H1 (cell line): ENCODE measurements around the gene TLNRD1. TPM values are rescaled to one million over a fixed set of nuclear protein-coding genes. Genes with fewer than 3 reads are reported as not detected.

Source experiments
- CTCF ChIA-PET: fragments of 300-600 bp; sonication (Branson Sonifier 250); formaldehyde crosslinking; loops from one replicate; lab custom pipeline; 2021; ENCODE audit not compliant: partially characterized antibody; lab: Charles Lee
- POLR2A ChIA-PET: fragments of 300-600 bp; sonication (Branson Sonifier 250); formaldehyde crosslinking; loops from one replicate; lab custom pipeline; 2021; ENCODE audit warnings: inconsistent platforms; ENCODE audit not compliant: partially characterized antibody; lab: Charles Lee
- DNase-seq, 2 experiments: peaks; one replicate each; pipeline versions ENCODE4 v3.0.0 to v3.0.0-alpha.2; 2010 to 2022; ENCODE audit warnings: low spot score in 2 of 2, low read depth in 1 of 2, mixed read lengths in 1 of 2
- FAIRE-seq: peaks from 2 replicates; lab custom pipeline; 2011; peaks lifted over from hg19 to GRCh38; lab: Jason Lieb, UNC
- H2AFZ ChIP-seq: 2 replicates; pipeline ENCODE4 v1.8.1; 2012; ENCODE audit warnings: low read length, inconsistent platforms
- H2AK5ac ChIP-seq: 2 replicates; pipeline ENCODE4 v1.6.1; 2013; ENCODE audit warnings: low read depth, low read length
- H2BK120ac ChIP-seq: replicated peaks from 2 replicates; pipeline ENCODE3; 2013; ENCODE audit warnings: low read depth, low read length, inconsistent platforms
- H2BK12ac ChIP-seq: 2 replicates; pipeline ENCODE4 v1.6.1; 2013; ENCODE audit warnings: low read depth, low read length
- H2BK15ac ChIP-seq: 2 replicates; pipeline ENCODE4 v1.6.1; 2013; ENCODE audit warnings: low read length
- H2BK20ac ChIP-seq: 2 replicates; pipeline ENCODE4 v1.6.1; 2013; ENCODE audit warnings: low read length
- H2BK5ac ChIP-seq: 2 replicates; pipeline ENCODE4 v1.6.1; 2013; ENCODE audit warnings: low read depth, low read length
- H3K14ac ChIP-seq: 2 replicates; pipeline ENCODE4 v1.6.1; 2013; ENCODE audit warnings: inconsistent platforms; ENCODE audit not compliant: insufficient read length
- H3K18ac ChIP-seq: 2 replicates; pipeline ENCODE4 v1.6.1; 2013; ENCODE audit warnings: low read length; ENCODE audit errors: extremely low read depth
- H3K23ac ChIP-seq: 2 replicates; pipeline ENCODE4 v1.6.1; 2013; ENCODE audit warnings: inconsistent platforms; ENCODE audit not compliant: insufficient read length
- H3K23me2 ChIP-seq: 2 replicates; pipeline ENCODE4 v1.6.1; 2013; ENCODE audit warnings: low read depth, low read length
- H3K27ac ChIP-seq: 2 replicates; pipeline ENCODE4 v1.6.1; 2011; ENCODE audit warnings: low read depth, low read length, inconsistent platforms
- H3K27me3 ChIP-seq, 4 experiments: replicated peaks in 1 of 4; 1 replicate in 1 of 4; 2 replicates in 3 of 4; pipeline versions ENCODE4 v1.6.1 to v1.8.1; 2011 to 2013; ENCODE audit warnings: low read length in 3 of 4, mild to moderate bottlenecking in 3 of 4, inconsistent platforms in 2 of 4, mixed read lengths in 2 of 4, moderate library complexity in 1 of 4; ENCODE audit not compliant: control insufficient read depth in 3 of 4, insufficient read depth in 3 of 4; ENCODE audit errors: extremely low read depth in 1 of 4
- H3K36me3 ChIP-seq, 4 experiments: 2 replicates each; pipeline versions ENCODE4 v1.6.1 to v1.8.1; 2011 to 2013; ENCODE audit warnings: mild to moderate bottlenecking in 4 of 4, low read length in 3 of 4, moderate library complexity in 2 of 4, control low read depth in 1 of 4, inconsistent platforms in 1 of 4; ENCODE audit not compliant: insufficient read depth in 4 of 4, control insufficient read depth in 2 of 4
- H3K4ac ChIP-seq: replicated peaks from 2 replicates; pipeline ENCODE3; 2013; ENCODE audit warnings: low read length, low read depth, mixed read lengths, inconsistent platforms; ENCODE audit not compliant: insufficient read length
- H3K4me1 ChIP-seq, 4 experiments: replicated peaks in 1 of 4; 1 replicate in 1 of 4; 2 replicates in 3 of 4; pipeline versions ENCODE4 v1.6.1 to v1.8.1; 2011 to 2013; ENCODE audit warnings: low read length in 3 of 4, inconsistent platforms in 2 of 4, mixed read lengths in 1 of 4; ENCODE audit not compliant: insufficient read depth in 4 of 4, control insufficient read depth in 3 of 4
- H3K4me2 ChIP-seq, 2 experiments: 2 replicates each; pipeline versions ENCODE4 v1.6.1 to v1.8.1; 2011 to 2013; ENCODE audit warnings: low read depth in 2 of 2, low read length in 2 of 2, control low read depth in 1 of 2, inconsistent platforms in 1 of 2, mild to moderate bottlenecking in 1 of 2; ENCODE audit not compliant: insufficient read depth in 1 of 2
- H3K4me3 ChIP-seq, 4 experiments: fragments of 200-600, 300-600 bp in 1 of 4; sonication (generic), shearing (Covaris generic), sonication (Bioruptor Twin) in 1 of 4; 2 replicates each; pipeline versions ENCODE4 v1.5.1 to v1.8.1; 2011 to 2016; ENCODE audit warnings: low read length in 4 of 4, low read depth in 3 of 4, control low read depth in 2 of 4, inconsistent platforms in 2 of 4, mild to moderate bottlenecking in 2 of 4, mixed read lengths in 1 of 4, moderate library complexity in 1 of 4; ENCODE audit not compliant: insufficient read depth in 2 of 4; ENCODE audit errors: extremely low read depth in 1 of 4
- H3K56ac ChIP-seq: replicated peaks from 2 replicates; pipeline ENCODE3; 2013; ENCODE audit warnings: low read depth, mild to moderate bottlenecking, mixed read lengths, low read length, inconsistent platforms; ENCODE audit not compliant: insufficient read length
- H3K79me1 ChIP-seq: 2 replicates; pipeline ENCODE4 v1.6.1; 2013; ENCODE audit warnings: low read depth, low read length, control low read depth
- H3K79me2 ChIP-seq, 2 experiments: 2 replicates each; pipeline versions ENCODE4 v1.6.1 to v1.8.1; 2012 to 2013; ENCODE audit warnings: low read length in 2 of 2, mild to moderate bottlenecking in 2 of 2, inconsistent platforms in 1 of 2; ENCODE audit not compliant: insufficient read depth in 2 of 2, control insufficient read depth in 1 of 2
- H3K9ac ChIP-seq, 4 experiments: replicated peaks in 1 of 4; 1 replicate in 1 of 4; 2 replicates in 3 of 4; pipeline versions ENCODE4 v1.6.1 to v1.8.1; 2011 to 2013; ENCODE audit warnings: low read depth in 3 of 4, low read length in 3 of 4, control low read depth in 2 of 4, mild to moderate bottlenecking in 2 of 4, moderate library complexity in 2 of 4, inconsistent platforms in 1 of 4; ENCODE audit errors: extremely low read depth in 1 of 4
- H3K9me3 ChIP-seq, 2 experiments: 2 replicates each; pipeline versions ENCODE4 v1.6.1 to v1.8.1; 2012 to 2013; ENCODE audit warnings: mild to moderate bottlenecking in 2 of 2, moderate library complexity in 2 of 2, control low read depth in 1 of 2, inconsistent platforms in 1 of 2, low read depth in 1 of 2, low read length in 1 of 2, mixed read lengths in 1 of 2; ENCODE audit not compliant: insufficient read depth in 2 of 2
- H4K20me1 ChIP-seq, 2 experiments: replicated peaks in 1 of 2; 2 replicates each; pipeline versions ENCODE3 to v1.8.1; 2011 to 2013; ENCODE audit warnings: inconsistent platforms in 2 of 2, low read length in 2 of 2, mild to moderate bottlenecking in 1 of 2; ENCODE audit not compliant: insufficient read depth in 2 of 2, control insufficient read depth in 1 of 2
- H4K5ac ChIP-seq: 2 replicates; pipeline ENCODE4 v1.6.1; 2013; ENCODE audit warnings: low read length, low read depth, mixed read lengths, inconsistent platforms; ENCODE audit not compliant: insufficient read length
- H4K8ac ChIP-seq: 2 replicates; pipeline ENCODE4 v1.8.0; 2013; ENCODE audit warnings: mild to moderate bottlenecking, moderate library complexity, low read length, inconsistent platforms; ENCODE audit not compliant: insufficient read depth; ENCODE audit errors: extremely low read depth
- H4K91ac ChIP-seq: replicated peaks from 2 replicates; pipeline ENCODE3; 2013; ENCODE audit warnings: low read length, mixed read lengths, inconsistent platforms; ENCODE audit not compliant: insufficient read length
- ASH2L ChIP-seq: fragments of 200-600, 300-600 bp; sonication (generic); IDR thresholded peaks from one replicate; pipeline ENCODE4 v1.7.1; 2017; ENCODE audit warnings: low read length
- HDAC6 ChIP-seq: IDR thresholded peaks from one replicate; pipeline ENCODE4 v1.7.1; 2012; ENCODE audit warnings: low read depth, mild to moderate bottlenecking, inconsistent platforms, low read length, moderate library complexity
- KDM5A ChIP-seq: fragments of 200-600 bp; IDR thresholded peaks from 2 replicates; pipeline ENCODE4 v1.7.1; 2012; ENCODE audit warnings: mild to moderate bottlenecking, low read length, inconsistent platforms, mixed read lengths
- RAD21 ChIP-seq, 2 experiments: IDR thresholded peaks in 1 of 2; conservative IDR thresholded peaks in 1 of 2; 2 replicates each; pipeline ENCODE4 v1.6.1; 2011; ENCODE audit warnings: low read depth in 2 of 2, low read length in 2 of 2, improper control_type of control experiment in 1 of 2, inconsistent platforms in 1 of 2, mild to moderate bottlenecking in 1 of 2, moderate library complexity in 1 of 2
- RBBP5 ChIP-seq: IDR thresholded peaks from 2 replicates; pipeline ENCODE4 v1.7.1; 2012; ENCODE audit warnings: low read depth, mild to moderate bottlenecking, inconsistent platforms, low read length, moderate library complexity, borderline replicate concordance
- RXRA ChIP-seq: IDR thresholded peaks from 2 replicates; pipeline ENCODE4 v1.6.1; 2011; ENCODE audit warnings: low read depth, mild to moderate bottlenecking, low read length, moderate library complexity; ENCODE audit not compliant: insufficient read depth
- SRF ChIP-seq: IDR thresholded peaks from 2 replicates; pipeline ENCODE4 v1.6.1; 2011; ENCODE audit warnings: mild to moderate bottlenecking, low read depth, low read length, moderate library complexity
- TBP ChIP-seq: IDR thresholded peaks from 2 replicates; pipeline ENCODE4 v1.6.1; 2011; ENCODE audit warnings: low read depth, low read length, improper control_type of control experiment
- TCF12 ChIP-seq: IDR thresholded peaks from 2 replicates; pipeline ENCODE4 v1.6.1; 2011; ENCODE audit warnings: low read depth, mild to moderate bottlenecking, low read length
- WGBS, 2 experiments: shearing (Covaris generic) in 1 of 2; methylation state at CpG; one replicate each; pipeline versions ENCODE4 v1.1.6 to v1.1.7; 2013 to 2015; ENCODE audit warnings: low lambda C conversion rate in 2 of 2, mixed read lengths in 2 of 2, inconsistent platforms in 1 of 2, low coverage in 1 of 2, missing lambda C conversion rate in 1 of 2; ENCODE audit not compliant: insufficient replicate concordance in 2 of 2, insufficient coverage in 1 of 2, insufficient read length in 1 of 2; ENCODE audit errors: extremely low coverage in 1 of 2, missing lambda C conversion rate in 1 of 2; 5-methylcytosine and 5-hydroxymethylcytosine counted together
- polyA plus RNA-seq, 7 experiments: library from polyadenylated mRNA; depleted of rRNA in 3 of 7; stranded (reverse) in 5 of 7; unstranded in 2 of 7; fragments of >200 nt in 5 of 7; fragments of 200-250 nt in 2 of 7; gene quantifications; 1 replicate in 5 of 7; 2 replicates in 1 of 7; 4 replicates in 1 of 7; pipeline versions ENCODE4 v1.2.1 to v1.2.3, GENCODE V29; 2011 to 2013; ENCODE audit warnings: missing spikeins in 2 of 7, mixed read lengths in 2 of 7
- total RNA-seq: library from RNA; stranded (reverse); fragmentation: NEBNext Ultra II Directional; extraction: Animal tissue kit (Norgen Biotek cat#: 25700); gene quantifications from 2 replicates; pipeline ENCODE4 v1.2.1, GENCODE V29; 2021

Gene TLNRD1
- total and polyA plus RNA-seq, 2 of the 8 experiments (the other 6 are each of a cell fraction or from before 2014, with no cell fraction given): 12.2 to 20.5 TPM

GRCh38 chr15:80998251-80998650 is 2.5 kb upstream of the TLNRD1 start:
- Histone ChIP-seq H3K27ac (no peak overlapping the region), H3K36me3 (no peaks in the 10 kb centered on the region; a peak in 1 of 8 replicates), H2BK20ac (no peak overlapping the region), H3K18ac (no peak overlapping the region), H3K4me2 (no peak overlapping the region), H3K23ac (no peak overlapping the region), H3K4me1 (peaks cover 0 to 8% (median 5%) of the 10 kb centered on the region in 4 experiments; a peak in 4 of 7 replicates), H3K4me3 (no peak overlapping the region), H4K8ac (no peak overlapping the region), H3K9me3 (no peaks in the 10 kb centered on the region; a peak in 1 of 4 replicates), H3K4ac (no peak overlapping the region), H3K79me2 (no peaks in the 10 kb centered on the region), H3K23me2 (peaks cover 17% of the 10 kb centered on the region; the same call in 1 of the 2 replicates), H3K79me1 (peaks cover 2% of the 10 kb centered on the region; the same call in 1 of the 2 replicates), H4K20me1 (peaks cover 0 to 6% of the 10 kb centered on the region in 2 experiments), H3K56ac (no peak overlapping the region), H2BK120ac (no peak overlapping the region), H2BK15ac (no peak overlapping the region), H2BK5ac (no peak overlapping the region), H2BK12ac (no peak overlapping the region), H3K9ac (no peak overlapping the region), H4K91ac (no peak overlapping the region), H3K27me3 (peaks cover 0 to 12% (median 9%) of the 10 kb centered on the region in 4 experiments; a peak in 5 of 7 replicates), H2AK5ac (no peak overlapping the region), H4K5ac (no peak overlapping the region), H3K14ac (no peak overlapping the region), H2AFZ (no peak overlapping the region)
- CTCF ChIA-PET: interaction anchor here (0.6 to 1.3 kb wide), 6 partner anchors 50 to 564 kb away, joined by 3 to 5 read pairs (median 4); no protein-coding TSS in a partner anchor
- WGBS, 2 experiments: 89% methylated on average over 1 of the region's 1 CpG; no CpG with 5 or more reads in 1 of the 2 experiments
- POLR2A ChIA-PET: no interaction called here
- FAIRE-seq (no peak), DNase-seq (no peak)
- TF ChIP-seq TCF12 (no peak), SRF (no peak), TBP (no peak), KDM5A (no peak), HDAC6 (no peak), ASH2L (no peak), RBBP5 (no peak), RXRA (no peak), RAD21 (IDR thresholded peaks at IDR 0.05 in 1 of 2, conservative IDR thresholded peaks at IDR 0.05 in 1 of 2; ENCODE audit: low read depth in 2 of 2, low read length in 2 of 2) (no peak)
